RWPE2 (cell line): ENCODE measurements around the gene CACNA1B.

Experiments used
- ATAC-seq: fragments of 200-7000 bp; cut with Tn5 transposase; 3 replicates; pipeline ENCODE4 v1.9.1; 2021; ENCODE audit warnings: low read depth
- DNase-seq: peaks from one replicate; pipeline ENCODE4 v3.0.0-alpha.2; 2020; ENCODE audit warnings: low spot score
- H3K27ac ChIP-seq: fragments of 450-650 bp; 2 replicates; pipeline ENCODE4 v1.5.1; 2017; ENCODE audit warnings: mild to moderate bottlenecking; ENCODE audit not compliant: poor library complexity, severe bottlenecking
- H3K27me3 ChIP-seq: fragments of 250-450 bp; sonication (Bioruptor Pico); 2 replicates; pipeline ENCODE4 v1.5.1; 2021; ENCODE audit warnings: mild to moderate bottlenecking, moderate library complexity; ENCODE audit not compliant: insufficient read depth, poor library complexity, severe bottlenecking
- H3K36me3 ChIP-seq: fragments of 250-450 bp; sonication (Bioruptor Pico); 2 replicates; pipeline ENCODE4 v1.5.1; 2020; ENCODE audit warnings: low read depth, mild to moderate bottlenecking, moderate library complexity
- H3K4me1 ChIP-seq: fragments of 250-450 bp; sonication (Bioruptor Pico); 2 replicates; pipeline ENCODE4 v1.5.1; 2021; ENCODE audit warnings: mild to moderate bottlenecking, moderate library complexity; ENCODE audit not compliant: insufficient read depth, poor library complexity, severe bottlenecking
- H3K4me3 ChIP-seq: fragments of 250-450 bp; sonication (Bioruptor Pico); 2 replicates; pipeline ENCODE4 v1.5.1; 2021; ENCODE audit warnings: mild to moderate bottlenecking, moderate library complexity; ENCODE audit not compliant: severe bottlenecking
- H3K9me3 ChIP-seq: fragments of 250-450 bp; sonication (Bioruptor Pico); 2 replicates; pipeline ENCODE4 v1.5.1; 2021; ENCODE audit warnings: mild to moderate bottlenecking, moderate library complexity; ENCODE audit not compliant: severe bottlenecking
- TF ChIP-seq, protein P1 (sequence below): fragments of 450-650 bp; IDR thresholded peaks from one replicate; pipeline ENCODE4 v1.5.1; 2017; ENCODE audit warnings: mild to moderate bottlenecking, moderate library complexity; ENCODE audit not compliant: poor library complexity, severe bottlenecking

CACNA1B gene

DNA sequence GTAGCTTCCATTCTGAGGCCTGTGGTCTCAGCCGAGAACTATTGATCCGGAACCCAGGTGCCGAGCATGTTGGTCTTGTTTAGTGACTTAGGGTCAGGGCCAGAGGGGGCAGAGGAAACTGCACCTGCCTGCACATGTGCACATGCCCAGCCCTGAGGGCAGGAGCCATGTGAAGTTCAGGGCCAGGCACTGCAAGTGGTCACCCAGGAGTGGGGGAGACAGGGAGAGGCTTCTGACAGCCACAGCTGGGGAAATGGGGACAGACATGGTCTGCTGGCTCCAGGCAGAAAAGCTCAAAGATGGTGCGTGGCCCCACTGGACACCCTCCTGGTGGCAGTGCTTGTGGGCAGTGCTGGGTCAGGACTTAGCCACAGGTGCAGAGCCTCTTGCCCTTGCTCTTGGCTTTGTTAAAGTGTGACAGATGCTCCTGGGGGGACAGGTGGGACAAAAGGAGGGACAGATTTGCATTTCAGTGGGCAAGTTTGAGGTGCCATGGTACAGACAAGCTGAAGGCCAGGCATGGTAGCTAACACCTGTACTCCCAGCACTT is 134.4 kb downstream of the CACNA1B start:
- Histone ChIP-seq H3K27me3 (no peaks in the 10 kb centered on the region), H3K4me1 (no peaks in the 10 kb centered on the region), H3K36me3 (no peaks in the 10 kb centered on the region), H3K4me3 (no peak overlapping the region), H3K9me3 (no peaks in the 10 kb centered on the region), H3K27ac (no peak overlapping the region)
- TF ChIP-seq, protein P1, sequence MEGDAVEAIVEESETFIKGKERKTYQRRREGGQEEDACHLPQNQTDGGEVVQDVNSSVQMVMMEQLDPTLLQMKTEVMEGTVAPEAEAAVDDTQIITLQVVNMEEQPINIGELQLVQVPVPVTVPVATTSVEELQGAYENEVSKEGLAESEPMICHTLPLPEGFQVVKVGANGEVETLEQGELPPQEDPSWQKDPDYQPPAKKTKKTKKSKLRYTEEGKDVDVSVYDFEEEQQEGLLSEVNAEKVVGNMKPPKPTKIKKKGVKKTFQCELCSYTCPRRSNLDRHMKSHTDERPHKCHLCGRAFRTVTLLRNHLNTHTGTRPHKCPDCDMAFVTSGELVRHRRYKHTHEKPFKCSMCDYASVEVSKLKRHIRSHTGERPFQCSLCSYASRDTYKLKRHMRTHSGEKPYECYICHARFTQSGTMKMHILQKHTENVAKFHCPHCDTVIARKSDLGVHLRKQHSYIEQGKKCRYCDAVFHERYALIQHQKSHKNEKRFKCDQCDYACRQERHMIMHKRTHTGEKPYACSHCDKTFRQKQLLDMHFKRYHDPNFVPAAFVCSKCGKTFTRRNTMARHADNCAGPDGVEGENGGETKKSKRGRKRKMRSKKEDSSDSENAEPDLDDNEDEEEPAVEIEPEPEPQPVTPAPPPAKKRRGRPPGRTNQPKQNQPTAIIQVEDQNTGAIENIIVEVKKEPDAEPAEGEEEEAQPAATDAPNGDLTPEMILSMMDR = no peak
- DNase-seq (no peak), ATAC-seq (no peak)

DNA sequence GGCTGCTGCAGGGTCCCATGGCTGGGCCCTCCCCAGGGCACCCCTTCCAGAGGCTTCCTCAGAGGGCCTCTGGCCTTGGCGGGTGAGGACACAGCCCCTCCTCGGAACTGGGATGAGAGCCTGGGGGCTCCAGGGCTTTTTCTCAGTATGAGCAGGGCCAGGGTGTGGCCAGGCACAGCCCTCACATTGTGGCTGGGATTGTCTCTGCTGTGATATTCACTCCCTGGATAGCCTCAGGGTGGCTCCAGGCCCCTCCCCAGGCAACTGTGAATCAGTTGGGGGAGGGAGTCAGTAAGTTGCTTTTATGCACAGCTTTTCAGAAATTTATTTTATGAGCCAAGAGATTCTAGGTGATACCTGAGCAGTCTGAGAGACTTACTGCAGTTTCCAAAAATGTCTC is 135.7 kb downstream of the CACNA1B start:
- Histone ChIP-seq H3K4me1 (no peaks in the 10 kb centered on the region), H3K27me3 (no peaks in the 10 kb centered on the region), H3K9me3 (no peaks in the 10 kb centered on the region), H3K27ac (no peak overlapping the region), H3K36me3 (no peaks in the 10 kb centered on the region), H3K4me3 (no peak overlapping the region)
- TF ChIP-seq, protein P1 = no peak
- no peak for DNase-seq
- peak; percentile 22; the same call in 1 of the 3 replicates for ATAC-seq

DNA sequence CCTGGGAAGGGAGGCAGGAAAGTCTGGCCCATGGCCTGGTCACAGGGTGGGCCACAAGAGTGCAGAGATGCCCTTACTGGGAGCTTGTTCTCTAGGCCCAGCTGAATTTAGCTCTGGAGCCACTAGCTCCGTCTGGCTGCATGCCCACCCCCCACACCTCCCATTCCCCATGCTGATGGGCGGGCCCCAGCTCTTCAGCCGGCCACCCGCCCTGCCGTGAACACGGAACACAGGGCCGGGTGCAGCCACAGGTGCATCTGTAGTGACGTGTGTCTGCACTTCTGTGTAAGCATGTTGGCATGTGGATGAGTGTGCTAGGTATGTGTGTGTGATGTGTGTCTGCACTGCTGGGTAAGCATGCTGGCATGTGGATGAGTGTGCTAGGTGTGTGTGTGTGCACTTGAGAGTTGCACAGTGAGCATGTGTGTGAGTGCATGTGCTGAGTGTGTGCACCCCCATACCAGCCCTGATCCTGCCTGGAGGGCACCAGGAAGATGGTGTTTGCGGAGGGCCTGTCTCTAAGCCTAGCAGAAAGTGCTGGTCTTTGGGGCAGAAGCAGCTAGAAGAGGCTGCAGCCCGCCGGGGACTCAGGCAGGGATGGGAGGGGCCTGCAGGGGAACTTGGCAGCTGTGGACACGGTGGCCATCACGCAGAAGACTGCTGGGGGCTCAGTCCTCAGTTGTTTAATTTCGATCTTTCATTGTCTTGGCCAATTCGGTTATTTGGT is 136.4 kb downstream of the CACNA1B start:
- Histone ChIP-seq H3K36me3 (no peaks in the 10 kb centered on the region), H3K4me1 (no peaks in the 10 kb centered on the region), H3K27me3 (no peaks in the 10 kb centered on the region), H3K27ac (no peak overlapping the region), H3K4me3 (no peak overlapping the region), H3K9me3 (no peaks in the 10 kb centered on the region)
- DNase-seq (no peak), ATAC-seq (no peak)
- TF ChIP-seq, protein P1 = no peak

DNA sequence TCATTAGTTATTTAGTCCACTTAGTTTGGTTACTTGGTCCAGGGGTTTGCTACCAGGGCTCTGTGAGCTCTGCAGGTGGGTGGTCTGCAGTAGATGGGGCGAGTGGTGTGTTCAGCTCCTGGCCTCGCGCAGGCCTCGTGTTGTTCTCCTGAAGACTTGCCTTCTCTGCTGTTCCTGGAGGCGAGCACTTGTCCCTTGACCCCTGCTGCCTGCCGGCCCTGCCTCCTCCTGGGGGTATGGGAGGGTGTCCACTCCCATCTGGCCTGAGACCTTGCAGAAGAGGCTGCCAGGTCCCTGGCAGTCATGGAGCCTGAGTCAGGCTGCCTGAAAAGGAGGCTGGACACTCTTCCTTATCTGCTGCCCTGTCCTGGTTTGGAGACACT is 137.0 kb downstream of the CACNA1B start:
- Histone ChIP-seq H3K27me3 (no peaks in the 10 kb centered on the region), H3K36me3 (no peaks in the 10 kb centered on the region), H3K4me1 (no peaks in the 10 kb centered on the region), H3K4me3 (no peak overlapping the region), H3K9me3 (no peaks in the 10 kb centered on the region), H3K27ac (no peak overlapping the region)
- DNase-seq (no peak), ATAC-seq (no peak)
- TF ChIP-seq, protein P1 = no peak
